Body of pancreas (tissue), 4 donors: Measurements from ENCODE around the gene ANKZF1.

Source experiments
- POLR2A ChIP-seq, 3 donors: fragments of 450-650 bp; IDR thresholded peaks; one replicate each; pipeline ENCODE4 v1.6.1; 2016; ENCODE audit warnings: antibody characterized with exemption in 3 of 3, mild to moderate bottlenecking in 2 of 3
- TF ChIP-seq, protein P1 (sequence below), 7 experiments: fragments of 450-650 bp in 4 of 7; fragments of 200-600 bp in 3 of 7; sonication (generic) in 3 of 7; IDR thresholded peaks; one replicate each; pipeline ENCODE4 v1.5.1; 2016 to 2019; ENCODE audit warnings: antibody characterized with exemption in 7 of 7

DNA sequence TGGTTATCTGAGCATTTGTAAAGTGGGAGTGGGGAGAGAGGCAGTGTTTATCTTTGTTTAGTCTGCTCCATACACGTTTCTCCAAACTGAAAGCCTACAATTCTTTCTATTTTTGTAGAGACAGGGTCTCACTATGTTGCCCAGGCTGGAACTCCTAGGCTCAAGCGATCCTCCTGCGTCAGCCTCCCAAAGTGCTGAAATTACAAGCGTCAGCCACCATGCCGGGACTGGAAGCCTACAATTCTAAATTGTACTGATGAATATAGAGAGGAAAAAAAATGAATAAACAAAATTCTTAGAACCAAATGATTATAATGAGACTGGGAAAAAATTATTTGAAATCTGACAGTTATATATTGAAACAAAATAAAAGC is 24.5 kb upstream of the ANKZF1 start:
- TF ChIP-seq, protein P1, sequence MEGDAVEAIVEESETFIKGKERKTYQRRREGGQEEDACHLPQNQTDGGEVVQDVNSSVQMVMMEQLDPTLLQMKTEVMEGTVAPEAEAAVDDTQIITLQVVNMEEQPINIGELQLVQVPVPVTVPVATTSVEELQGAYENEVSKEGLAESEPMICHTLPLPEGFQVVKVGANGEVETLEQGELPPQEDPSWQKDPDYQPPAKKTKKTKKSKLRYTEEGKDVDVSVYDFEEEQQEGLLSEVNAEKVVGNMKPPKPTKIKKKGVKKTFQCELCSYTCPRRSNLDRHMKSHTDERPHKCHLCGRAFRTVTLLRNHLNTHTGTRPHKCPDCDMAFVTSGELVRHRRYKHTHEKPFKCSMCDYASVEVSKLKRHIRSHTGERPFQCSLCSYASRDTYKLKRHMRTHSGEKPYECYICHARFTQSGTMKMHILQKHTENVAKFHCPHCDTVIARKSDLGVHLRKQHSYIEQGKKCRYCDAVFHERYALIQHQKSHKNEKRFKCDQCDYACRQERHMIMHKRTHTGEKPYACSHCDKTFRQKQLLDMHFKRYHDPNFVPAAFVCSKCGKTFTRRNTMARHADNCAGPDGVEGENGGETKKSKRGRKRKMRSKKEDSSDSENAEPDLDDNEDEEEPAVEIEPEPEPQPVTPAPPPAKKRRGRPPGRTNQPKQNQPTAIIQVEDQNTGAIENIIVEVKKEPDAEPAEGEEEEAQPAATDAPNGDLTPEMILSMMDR (IDR thresholded peaks at IDR 0.05): no peak
- no peak for TF ChIP-seq POLR2A (IDR thresholded peaks at IDR 0.05)
